HUES64 (cell line): ENCODE measurements around the gene PLAU.
"Not testable (repeated sequence)": the region's sequence is repeated elsewhere in the genome, so short reads cannot be mapped to it uniquely, and the experiment has no call there.

Experiments
- H3K27ac ChIP-seq: 2 replicates; pipeline ENCODE4 v1.7.0; 2013; ENCODE audit warnings: low read depth, low read length, inconsistent platforms
- H3K27me3 ChIP-seq: 2 replicates; pipeline ENCODE4 v1.6.1; 2013; ENCODE audit warnings: mild to moderate bottlenecking, low read length; ENCODE audit not compliant: insufficient read depth
- H3K36me3 ChIP-seq: 2 replicates; pipeline ENCODE4 v1.6.1; 2013; ENCODE audit warnings: mild to moderate bottlenecking, low read length; ENCODE audit not compliant: insufficient read depth
- H3K4me1 ChIP-seq: 2 replicates; pipeline ENCODE4 v1.6.1; 2013; ENCODE audit warnings: mild to moderate bottlenecking, low read length, moderate library complexity; ENCODE audit not compliant: insufficient read depth
- H3K4me3 ChIP-seq: 2 replicates; pipeline ENCODE4 v1.5.1; 2013; ENCODE audit warnings: mild to moderate bottlenecking, low read length, moderate library complexity
- H3K9ac ChIP-seq: 2 replicates; pipeline ENCODE4 v1.6.1; 2013; ENCODE audit warnings: mild to moderate bottlenecking, low read depth, low read length
- H3K9me3 ChIP-seq: 2 replicates; pipeline ENCODE4 v1.6.1; 2013; ENCODE audit warnings: low read depth, low read length; ENCODE audit not compliant: insufficient read depth
- WGBS: fragments of 150-250, 120-280 bp; methylation state at CpG from one replicate; pipeline ENCODE4 v1.1.7; 2013; ENCODE audit warnings: missing lambda C conversion rate; 5-methylcytosine and 5-hydroxymethylcytosine counted together

Gene PLAU

DNA sequence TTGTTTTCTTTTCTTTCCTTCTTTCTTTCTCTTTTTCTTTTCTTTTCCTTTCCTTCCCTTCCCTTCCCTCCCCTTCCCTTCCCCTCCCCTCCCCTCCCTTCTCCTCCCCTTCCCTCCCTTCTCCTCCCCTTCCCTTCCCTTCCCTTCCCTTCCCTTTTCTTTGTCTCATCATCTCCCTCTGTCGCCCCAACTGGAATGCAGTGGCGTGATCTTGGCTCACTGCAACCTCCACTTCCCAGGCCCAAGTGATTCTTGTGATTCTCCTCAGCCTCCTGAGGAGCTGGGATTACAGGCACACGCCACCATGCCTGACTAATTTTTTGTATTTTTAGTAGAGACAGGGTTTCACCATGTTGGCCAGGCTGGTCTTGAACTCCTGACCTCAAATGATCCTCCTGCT is 21.5 kb upstream of the PLAU start:
- H3K9ac ChIP-seq, result not testable (repeated sequence)
- WGBS, result 60% methylated on average over 3 of the region's 3 CpGs

DNA sequence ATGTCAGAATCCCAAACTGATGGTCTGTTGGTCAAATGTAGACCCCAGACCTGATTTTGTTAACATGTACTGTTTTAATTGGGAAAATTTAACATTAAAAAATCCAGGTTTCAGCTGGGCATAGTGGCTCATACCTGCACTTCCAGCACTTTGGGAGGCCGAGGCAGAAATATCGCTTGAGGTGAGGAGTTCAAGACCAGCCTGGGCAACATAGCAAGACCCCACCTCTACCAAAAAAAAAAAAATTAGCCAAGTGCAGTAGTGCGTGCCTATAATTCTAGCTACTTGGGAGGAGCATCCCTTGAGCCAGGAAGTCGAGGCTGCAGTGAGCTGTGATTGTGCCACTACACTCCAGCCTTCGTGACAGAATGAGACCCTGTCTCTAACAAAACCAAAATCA is 20.7 kb upstream of the PLAU start:
- H3K27me3 ChIP-seq, result no peaks in the 10 kb centered on the region
- no peak overlapping the region for H3K4me3 ChIP-seq
- H3K9ac ChIP-seq, result no peak overlapping the region
- 94% methylated on average over 5 of the region's 5 CpGs for WGBS
- H3K36me3 ChIP-seq, result no peaks in the 10 kb centered on the region
- H3K9me3 ChIP-seq, result no peaks in the 10 kb centered on the region
- no peak overlapping the region for H3K27ac ChIP-seq
- peaks cover 20% of the 10 kb centered on the region for H3K4me1 ChIP-seq

More for the DNA sequence above, 21.5 kb upstream of the PLAU start:
- not testable (repeated sequence) for H3K27me3 ChIP-seq, H3K27ac ChIP-seq, H3K36me3 ChIP-seq, H3K4me3 ChIP-seq, H3K9me3 ChIP-seq
- H3K4me1 ChIP-seq, result peaks cover 20% of the 10 kb centered on the region

DNA sequence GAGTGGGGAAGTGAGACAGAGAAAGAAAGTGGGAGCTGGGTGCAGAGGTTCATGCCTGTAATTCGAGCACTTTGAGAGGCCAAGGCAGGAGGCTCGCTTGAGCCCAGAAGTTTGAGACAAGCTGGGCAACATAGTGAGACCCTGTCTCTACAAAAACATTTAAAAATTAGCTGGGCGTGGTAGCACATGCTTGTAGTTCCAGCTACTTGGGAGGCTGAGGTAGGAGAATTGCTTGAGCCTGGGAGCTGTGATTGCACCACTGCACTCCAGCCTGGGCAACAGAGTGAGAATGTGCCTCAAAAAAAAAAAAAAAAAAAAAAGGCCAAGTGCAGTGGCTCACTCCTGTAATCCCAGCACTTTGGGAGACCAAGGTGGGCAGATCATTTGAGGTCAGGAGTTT is 20.1 kb upstream of the PLAU start:
- not testable (repeated sequence) for H3K36me3 ChIP-seq, H3K9ac ChIP-seq, H3K9me3 ChIP-seq, H3K4me3 ChIP-seq, H3K27me3 ChIP-seq, H3K27ac ChIP-seq
- WGBS, result 61% methylated on average over 3 of the region's 3 CpGs
- H3K4me1 ChIP-seq, result peaks cover 20% of the 10 kb centered on the region

DNA sequence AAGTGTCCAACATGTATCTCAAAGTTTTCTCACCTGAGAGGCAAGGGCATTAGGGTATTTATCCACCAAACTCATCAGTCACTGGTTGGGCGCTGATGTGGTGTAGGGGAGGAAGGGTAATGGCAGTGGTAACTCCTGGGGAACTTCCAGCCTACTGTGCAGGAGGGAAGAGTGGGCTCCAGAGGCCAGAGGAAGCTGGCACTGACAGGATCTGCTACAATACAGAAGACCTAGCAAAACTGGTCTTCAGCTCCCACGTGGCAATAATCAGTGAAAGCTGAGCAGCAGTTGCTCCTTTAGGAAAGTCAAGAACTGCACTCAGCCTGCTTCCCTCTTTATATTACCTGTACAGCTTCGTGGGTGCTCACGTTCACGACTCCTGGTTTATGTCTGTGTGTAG is 19.4 kb upstream of the PLAU start:
- Histone ChIP-seq H3K27ac (no peak overlapping the region), H3K4me1 (peaks cover 16% of the 10 kb centered on the region)
- WGBS, result 80% methylated on average over 5 of the region's 5 CpGs

DNA sequence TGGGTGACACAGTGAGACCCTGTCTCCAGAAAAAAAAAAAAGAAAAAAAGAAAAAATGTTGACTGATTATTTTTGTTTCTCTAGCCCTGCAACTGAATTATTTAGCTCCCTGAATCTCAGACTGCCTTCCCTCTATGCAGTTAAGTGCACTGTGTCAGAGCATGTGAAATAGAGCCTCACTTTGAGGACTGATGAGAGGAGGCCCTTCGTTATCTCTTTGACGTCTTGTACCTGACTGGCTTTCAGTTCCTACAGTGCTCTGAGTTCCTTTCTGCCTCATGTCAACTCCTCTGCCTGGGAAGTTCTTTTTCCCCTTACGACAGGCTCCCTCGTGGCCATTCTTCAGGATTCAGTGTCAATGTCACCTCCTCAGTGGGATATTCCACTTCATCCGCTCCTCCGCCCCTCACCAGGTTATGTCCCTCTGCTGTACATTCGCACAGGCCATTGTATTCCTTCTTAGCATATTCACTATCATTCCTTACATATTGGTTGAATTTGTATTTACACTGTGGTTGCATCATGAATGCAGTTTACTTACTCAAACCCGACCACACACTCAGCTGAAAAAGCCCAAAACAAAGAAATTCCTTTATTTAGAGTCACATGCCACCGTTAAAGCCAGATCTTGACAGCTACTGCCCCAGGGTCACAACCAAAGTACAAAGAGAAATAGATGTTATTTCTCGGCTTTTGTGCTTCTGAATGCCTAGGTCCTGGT is 18.5 kb upstream of the PLAU start:
- WGBS, result 71% methylated on average over 10 of the region's 10 CpGs
- H3K27ac ChIP-seq, result no peak overlapping the region
- no peak overlapping the region for H3K4me3 ChIP-seq
- no peaks in the 10 kb centered on the region for H3K27me3 ChIP-seq
- no peaks in the 10 kb centered on the region for H3K36me3 ChIP-seq
- no peaks in the 10 kb centered on the region for H3K9me3 ChIP-seq
- no peak overlapping the region for H3K9ac ChIP-seq
- peaks cover 9% of the 10 kb centered on the region for H3K4me1 ChIP-seq

More for the DNA sequence above, 19.4 kb upstream of the PLAU start:
- H3K9ac ChIP-seq, result no peak overlapping the region
- no peaks in the 10 kb centered on the region for H3K36me3 ChIP-seq
- H3K4me3 ChIP-seq, result no peak overlapping the region
- H3K9me3 ChIP-seq, result no peaks in the 10 kb centered on the region
- no peaks in the 10 kb centered on the region for H3K27me3 ChIP-seq

DNA sequence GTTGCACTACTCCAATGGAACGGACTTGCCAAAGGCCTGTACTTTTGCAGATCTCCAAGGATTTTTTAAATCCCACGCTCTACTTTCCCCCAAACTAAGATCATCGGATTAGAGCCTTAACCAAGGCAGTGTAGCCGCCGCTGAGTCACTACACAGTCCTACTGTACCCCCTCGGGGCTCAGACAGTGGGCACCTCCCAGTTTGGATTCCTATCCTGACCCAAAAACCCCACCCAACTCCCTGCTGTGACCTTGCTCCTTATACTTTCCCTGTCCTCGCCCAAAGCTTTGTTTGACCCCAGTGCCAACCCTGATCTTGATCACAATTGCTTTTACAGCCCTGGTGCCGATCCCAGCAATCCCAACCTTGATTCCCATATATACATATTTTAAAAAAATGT is 17.5 kb upstream of the PLAU start:
- WGBS, result 82% methylated on average over 8 of the region's 8 CpGs
- Histone ChIP-seq H3K27ac (no peak overlapping the region), H3K36me3 (no peaks in the 10 kb centered on the region), H3K27me3 (no peaks in the 10 kb centered on the region), H3K4me1 (peaks cover 7% of the 10 kb centered on the region), H3K4me3 (no peak overlapping the region), H3K9me3 (no peaks in the 10 kb centered on the region), H3K9ac (no peak overlapping the region)

DNA sequence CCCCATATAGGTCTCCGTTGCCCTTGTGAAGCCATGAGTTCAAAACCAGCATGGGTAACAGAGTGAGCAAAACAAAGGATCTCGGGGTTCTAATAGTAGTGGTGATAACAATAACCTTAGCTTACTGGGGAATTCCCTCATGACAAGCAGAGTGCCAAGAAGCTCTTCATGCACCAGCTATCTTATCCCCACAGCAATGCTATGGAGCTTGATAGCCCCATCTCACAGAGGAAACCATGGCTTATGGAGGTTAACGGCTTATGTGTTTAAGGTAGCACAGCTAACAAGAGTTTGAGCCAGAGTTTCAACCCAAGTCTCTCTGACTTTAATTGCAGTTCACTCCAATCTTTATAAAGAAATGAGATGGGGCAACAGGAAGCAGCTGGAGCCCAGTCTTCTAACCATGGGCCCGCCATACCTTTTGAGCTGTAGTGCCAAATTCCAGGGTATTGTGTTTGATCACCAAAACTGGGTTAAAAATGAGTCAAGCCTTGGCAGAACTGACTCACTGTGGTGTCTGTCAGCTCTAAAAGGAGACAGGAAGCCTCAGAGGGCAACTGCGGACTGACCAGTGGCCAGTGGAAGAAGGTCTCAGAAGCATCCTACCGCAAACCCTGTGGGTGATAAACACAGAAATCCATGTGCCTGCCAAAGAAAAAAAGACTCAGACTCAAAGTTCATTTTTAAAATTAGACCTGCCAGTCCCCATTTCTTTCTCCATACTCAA is 16.5 kb upstream of the PLAU start:
- no peak overlapping the region for H3K4me3 ChIP-seq
- H3K27me3 ChIP-seq, result no peaks in the 10 kb centered on the region
- H3K27ac ChIP-seq, result no peak overlapping the region
- H3K9me3 ChIP-seq, result no peaks in the 10 kb centered on the region
- no peaks in the 10 kb centered on the region for H3K36me3 ChIP-seq
- H3K4me1 ChIP-seq, result no peaks in the 10 kb centered on the region
- WGBS, result 79% methylated on average over 6 of the region's 6 CpGs
- no peak overlapping the region for H3K9ac ChIP-seq

DNA sequence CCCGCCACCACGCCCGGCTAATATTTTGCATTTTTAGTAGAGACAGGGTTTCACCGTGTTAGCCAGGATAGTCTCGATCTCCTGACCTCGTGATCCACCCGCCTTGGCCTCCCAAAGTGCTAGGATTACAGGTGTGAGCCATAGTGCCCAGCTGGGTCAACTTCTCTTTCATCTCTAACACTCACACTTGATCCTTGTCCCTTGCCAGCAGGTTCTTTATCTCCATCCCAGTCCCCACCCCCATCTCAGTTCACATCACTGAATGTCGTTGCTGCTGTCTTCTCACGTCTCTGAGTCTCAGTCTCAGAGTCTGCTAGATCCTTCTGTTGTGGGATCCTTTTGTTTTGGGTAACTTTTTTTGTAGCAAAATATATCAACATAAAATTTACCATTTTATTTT is 15.6 kb upstream of the PLAU start:
- not testable (repeated sequence) for H3K27me3 ChIP-seq, H3K36me3 ChIP-seq, H3K9ac ChIP-seq, H3K27ac ChIP-seq, H3K4me1 ChIP-seq, H3K4me3 ChIP-seq, H3K9me3 ChIP-seq
- 95% methylated on average over 8 of the region's 9 CpGs for WGBS

DNA sequence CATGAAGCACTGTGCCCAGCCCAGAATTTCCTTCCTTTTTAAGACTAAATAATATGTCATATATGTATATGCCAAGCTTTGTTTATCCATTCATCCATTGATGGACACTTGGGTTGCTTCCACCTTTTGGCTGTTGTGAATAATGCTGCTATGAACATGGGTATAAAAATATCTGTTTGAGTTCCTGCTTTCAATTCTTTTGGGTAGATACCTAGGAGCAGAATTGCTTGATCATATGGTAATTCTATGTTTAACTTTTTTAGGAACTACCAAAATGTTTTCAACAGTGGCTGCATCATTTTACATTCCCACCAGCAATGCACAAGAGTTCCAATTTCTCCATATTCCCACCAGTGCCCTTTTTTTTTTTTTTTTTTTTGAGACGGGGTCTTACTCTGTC is 13.2 kb upstream of the PLAU start:
- Histone ChIP-seq H3K9me3 (no peaks in the 10 kb centered on the region), H3K9ac (no peak overlapping the region), H3K27me3 (no peaks in the 10 kb centered on the region), H3K27ac (no peak overlapping the region), H3K4me1 (no peaks in the 10 kb centered on the region), H3K4me3 (no peak overlapping the region), H3K36me3 (no peaks in the 10 kb centered on the region)
- 87% methylated on average over 1 of the region's 1 CpG for WGBS

DNA sequence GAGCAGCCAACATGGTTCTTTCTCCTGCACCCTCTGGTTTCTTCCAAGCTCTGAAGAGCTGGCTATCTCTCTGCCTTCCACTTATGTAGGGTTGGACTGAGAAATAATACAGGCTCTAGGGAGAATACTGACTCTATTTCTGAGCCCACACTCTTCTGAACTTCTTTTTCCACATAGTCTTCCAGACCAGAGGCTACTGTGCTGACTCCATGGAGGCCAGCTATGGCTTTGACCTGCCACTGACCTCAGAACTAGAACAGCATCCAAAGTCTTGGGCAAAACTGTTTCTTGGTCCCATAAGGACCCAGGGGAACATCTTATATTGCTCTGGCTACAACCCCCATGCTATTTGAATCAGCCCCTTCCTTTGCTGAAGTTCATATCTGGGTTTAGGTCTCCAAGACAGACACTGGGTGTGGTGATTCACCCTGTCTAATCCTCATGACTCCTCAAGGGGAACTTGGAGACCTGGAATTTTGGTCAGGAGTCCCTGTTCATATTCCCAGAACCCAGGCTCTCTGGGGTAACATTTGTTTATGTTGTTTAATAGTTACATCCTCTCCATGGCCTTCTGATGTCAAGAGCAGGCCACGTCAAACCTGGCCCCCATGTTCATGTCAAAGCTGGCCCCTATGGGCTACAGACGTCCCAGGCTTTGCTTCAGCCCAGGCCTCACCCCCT is 12.1 kb upstream of the PLAU start:
- Histone ChIP-seq H3K9me3 (no peaks in the 10 kb centered on the region), H3K9ac (no peak overlapping the region), H3K27ac (no peak overlapping the region), H3K4me1 (no peaks in the 10 kb centered on the region), H3K36me3 (no peaks in the 10 kb centered on the region), H3K4me3 (no peak overlapping the region), H3K27me3 (no peaks in the 10 kb centered on the region)
- WGBS, result 87% methylated on average over 2 of the region's 2 CpGs

DNA sequence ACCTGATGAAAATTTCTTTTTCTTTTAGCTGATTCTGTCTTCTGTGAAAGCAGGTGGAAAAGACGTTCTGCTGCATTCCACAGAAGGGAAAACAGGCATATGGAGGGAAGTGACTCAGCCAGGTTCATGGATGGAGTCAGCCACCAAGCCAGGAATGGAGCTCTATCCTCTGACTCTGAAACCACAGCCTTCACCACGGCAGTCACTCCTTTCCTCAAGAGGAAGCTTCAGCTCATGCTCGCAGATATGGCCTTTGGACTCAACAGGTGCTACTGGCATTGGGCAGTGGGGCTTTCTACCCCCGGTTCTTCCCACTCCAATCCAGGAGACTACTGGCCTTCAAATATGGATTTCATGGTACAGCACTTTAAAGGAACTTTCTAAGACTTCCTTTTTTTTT is 11.5 kb upstream of the PLAU start:
- H3K27ac ChIP-seq, result no peak overlapping the region
- H3K4me3 ChIP-seq, result no peak overlapping the region
- 80% methylated on average over 4 of the region's 4 CpGs for WGBS
- no peaks in the 10 kb centered on the region for H3K9me3 ChIP-seq
- H3K4me1 ChIP-seq, result no peaks in the 10 kb centered on the region
- H3K36me3 ChIP-seq, result no peaks in the 10 kb centered on the region
- no peak overlapping the region for H3K9ac ChIP-seq
- H3K27me3 ChIP-seq, result no peaks in the 10 kb centered on the region
